Myometrial cell (primary cell): Measurements from ENCODE around the gene MAP2K4. TPM values are rescaled to one million over a fixed set of nuclear protein-coding genes. Genes with fewer than 3 reads are reported as not detected.

Source experiments
- total RNA-seq: library from RNA; depleted of rRNA; stranded (reverse); fragments of >200 nt; gene quantifications from 2 replicates; pipeline ENCODE4 v1.2.3, GENCODE V29; 2015

MAP2K4 gene
- total RNA-seq, result 16.7 and 22.7 TPM in 2 replicates

DNA sequence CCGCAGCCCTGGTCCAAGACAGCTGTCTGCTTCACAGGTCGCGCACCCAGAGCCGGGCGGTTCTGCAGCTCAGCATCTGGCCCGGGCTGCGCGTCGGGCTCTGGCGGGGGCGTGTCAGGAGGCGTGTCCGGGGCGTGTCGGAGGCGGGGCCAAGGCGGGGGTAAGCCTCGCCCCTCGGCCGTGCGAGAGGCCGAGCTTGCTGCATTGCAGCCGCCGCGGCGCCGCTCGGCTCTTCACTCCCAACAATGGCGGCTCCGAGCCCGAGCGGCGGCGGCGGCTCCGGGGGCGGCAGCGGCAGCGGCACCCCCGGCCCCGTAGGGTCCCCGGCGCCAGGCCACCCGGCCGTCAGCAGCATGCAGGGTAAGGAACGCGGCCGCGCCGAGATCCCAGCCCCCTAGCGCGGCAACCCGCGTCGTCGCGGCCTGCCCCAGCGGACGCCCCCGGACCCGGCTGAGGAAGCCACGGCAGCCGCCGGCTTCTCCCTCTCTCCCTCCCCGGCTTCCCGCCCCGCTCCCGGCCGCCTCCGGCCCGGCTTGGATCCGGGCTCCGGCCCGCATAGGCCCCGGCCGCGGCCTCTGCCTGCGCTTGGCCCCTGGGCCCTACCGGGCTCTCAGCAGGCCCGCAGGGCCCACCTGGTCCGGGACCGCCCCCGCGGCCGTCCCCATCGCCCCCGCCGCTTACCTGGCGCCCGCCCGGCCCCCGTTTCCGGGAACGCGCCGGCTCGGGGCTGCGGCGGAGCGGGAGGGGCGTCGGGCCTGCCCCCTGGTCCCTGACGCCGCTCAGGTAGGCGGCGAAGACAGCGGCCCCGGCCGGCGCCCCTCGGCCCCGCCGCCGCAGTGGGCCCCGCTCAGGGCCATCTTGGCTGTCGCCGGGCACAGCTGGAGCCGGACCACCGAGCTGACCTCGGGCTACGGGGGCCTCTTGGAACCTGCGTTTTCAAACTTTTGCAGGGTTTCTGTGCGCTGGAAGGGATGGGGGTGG, at the start of gene MAP2K4:
Gene MAP2K4 (plus strand): TSS at position 236 of the 981 bp plus-strand sequence. CDS start 10 bp downstream, at position 246.

GRCh38 chr17:11997147-11997971, 23.3 kb upstream of the MAP2K4 start, which contains the start of gene ZNF18:
Gene ZNF18, minus strand, starts transcription at chr17:11997475. Its CDS starts 4,646 bp downstream, at chr17:11992829.

Other genes starting within 250 kb of the MAP2K4 start
- gene ZNF18, start 23.4 kb upstream of the MAP2K4 start, total RNA-seq, result 3.7 and 11.2 TPM in 2 replicates